Measurements from ENCODE around the gene RECQL5. TPM values are rescaled to one million over a fixed set of nuclear protein-coding genes. Genes with fewer than 3 reads are reported as not detected.

RECQL5 gene
- total RNA-seq, 1 donor from 2014 or later = 44.0 TPM

- DNase-seq (ENCODE audit: extremely low spot score in 2 of 2) = no peak
- Histone ChIP-seq H3K4me1 (peaks cover 25% of the 10 kb centered on the region), H3K27ac (no peak overlapping the region), H3K27me3 (no peaks in the 10 kb centered on the region), H3K9me3 (no peaks in the 10 kb centered on the region), H3K36me3 (no peaks in the 10 kb centered on the region), H3K4me3 (no peak overlapping the region)
- intact Hi-C loops (cut with DNase I) = no loop called here
- TF ChIP-seq POLR2A (IDR thresholded peaks at IDR 0.05) (no peak), POLR2AphosphoS5 (IDR thresholded peaks at IDR 0.05; ENCODE audit: insufficient read depth in 1 of 2, low read depth in 1 of 2) (no peak)
- TF ChIP-seq, protein P1, sequence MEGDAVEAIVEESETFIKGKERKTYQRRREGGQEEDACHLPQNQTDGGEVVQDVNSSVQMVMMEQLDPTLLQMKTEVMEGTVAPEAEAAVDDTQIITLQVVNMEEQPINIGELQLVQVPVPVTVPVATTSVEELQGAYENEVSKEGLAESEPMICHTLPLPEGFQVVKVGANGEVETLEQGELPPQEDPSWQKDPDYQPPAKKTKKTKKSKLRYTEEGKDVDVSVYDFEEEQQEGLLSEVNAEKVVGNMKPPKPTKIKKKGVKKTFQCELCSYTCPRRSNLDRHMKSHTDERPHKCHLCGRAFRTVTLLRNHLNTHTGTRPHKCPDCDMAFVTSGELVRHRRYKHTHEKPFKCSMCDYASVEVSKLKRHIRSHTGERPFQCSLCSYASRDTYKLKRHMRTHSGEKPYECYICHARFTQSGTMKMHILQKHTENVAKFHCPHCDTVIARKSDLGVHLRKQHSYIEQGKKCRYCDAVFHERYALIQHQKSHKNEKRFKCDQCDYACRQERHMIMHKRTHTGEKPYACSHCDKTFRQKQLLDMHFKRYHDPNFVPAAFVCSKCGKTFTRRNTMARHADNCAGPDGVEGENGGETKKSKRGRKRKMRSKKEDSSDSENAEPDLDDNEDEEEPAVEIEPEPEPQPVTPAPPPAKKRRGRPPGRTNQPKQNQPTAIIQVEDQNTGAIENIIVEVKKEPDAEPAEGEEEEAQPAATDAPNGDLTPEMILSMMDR (IDR thresholded peaks at IDR 0.05) = no peak
Measured at GRCh38 chr17:75637551-75637950, 29.4 kb downstream of the RECQL5 start.

DNA sequence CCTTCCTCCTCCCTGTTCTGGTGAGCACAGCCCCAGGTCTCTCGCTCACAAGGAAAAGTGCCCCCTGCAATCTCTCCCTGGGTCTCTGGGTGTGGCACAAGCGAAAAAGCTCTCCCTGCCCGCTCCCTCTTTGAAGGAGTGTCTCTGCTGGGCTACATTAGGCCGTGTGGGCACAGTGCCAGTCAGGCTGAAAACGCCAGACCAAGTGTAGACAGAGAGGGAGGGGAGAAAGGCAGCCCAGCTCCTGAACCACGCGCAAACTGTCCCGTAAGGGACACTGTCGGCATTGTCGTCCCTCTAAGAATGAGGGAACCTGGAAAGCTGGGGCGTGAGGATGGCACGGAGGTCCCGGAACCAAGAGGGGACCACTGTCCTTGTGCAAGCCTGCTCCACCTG is 29.8 kb downstream of the RECQL5 start:
- Histone ChIP-seq H3K27ac (no peak overlapping the region), H3K27me3 (no peaks in the 10 kb centered on the region), H3K4me1 (peaks cover 25% of the 10 kb centered on the region), H3K4me3 (no peak overlapping the region), H3K36me3 (no peaks in the 10 kb centered on the region), H3K9me3 (no peaks in the 10 kb centered on the region)
- DNase-seq (ENCODE audit: extremely low spot score in 2 of 2) = no peak
- TF ChIP-seq POLR2A (IDR thresholded peaks at IDR 0.05) = no peak
- TF ChIP-seq, protein P1 (IDR thresholded peaks at IDR 0.05) = no peak
- intact Hi-C loops (cut with DNase I) = no loop called here

DNA sequence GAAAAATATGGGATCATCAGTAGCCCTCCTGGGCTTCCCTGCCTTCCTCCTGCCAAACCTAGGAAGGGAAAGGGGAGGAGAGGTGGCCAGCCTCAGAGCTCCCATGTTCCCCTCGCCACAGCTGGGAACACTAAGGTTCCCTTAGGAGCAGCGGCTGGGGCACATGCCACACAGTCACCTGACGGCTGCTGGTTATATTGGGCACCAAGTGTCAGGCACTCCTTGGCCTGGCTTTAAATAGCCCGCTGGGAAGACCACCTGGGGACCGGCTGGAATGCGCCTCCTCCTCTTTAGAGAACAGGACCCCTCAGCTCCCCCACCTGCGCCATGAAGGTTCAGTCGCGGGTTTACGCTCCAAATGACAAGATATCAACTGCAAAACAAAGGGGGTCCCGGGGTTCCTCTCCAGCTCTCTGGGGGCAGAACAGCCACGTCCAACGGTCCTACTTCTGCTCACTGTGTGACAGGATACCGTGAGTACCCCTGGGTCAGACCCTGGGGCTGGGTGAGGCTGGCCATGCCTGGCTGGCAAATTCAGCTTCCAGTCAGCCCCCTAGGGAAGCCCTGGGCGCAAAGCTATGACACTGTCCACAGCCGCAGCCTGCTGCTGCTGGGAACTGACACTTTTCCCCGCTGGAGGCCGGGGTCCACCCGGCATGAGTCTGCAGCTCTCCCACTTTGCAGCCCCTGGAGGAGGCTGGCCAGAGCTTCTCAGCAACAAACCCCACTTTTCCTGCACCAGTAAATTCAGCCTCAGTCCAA is 30.4 kb downstream of the RECQL5 start:
- intact Hi-C loops (cut with DNase I) = no loop called here
- no peak overlapping the region for H3K4me3 ChIP-seq
- DNase-seq (ENCODE audit: extremely low spot score in 2 of 2) = no peak
- peaks cover 25% of the 10 kb centered on the region for H3K4me1 ChIP-seq
- no peak overlapping the region for H3K27ac ChIP-seq
- H3K27me3 ChIP-seq = no peaks in the 10 kb centered on the region
- H3K36me3 ChIP-seq = no peaks in the 10 kb centered on the region
- H3K9me3 ChIP-seq = no peaks in the 10 kb centered on the region
- no peak for TF ChIP-seq POLR2AphosphoS5 (IDR thresholded peaks at IDR 0.05; ENCODE audit: insufficient read depth in 1 of 2, low read depth in 1 of 2)
- TF ChIP-seq, protein P1 (IDR thresholded peaks at IDR 0.05) = no peak
- TF ChIP-seq POLR2A (IDR thresholded peaks at IDR 0.05) = no peak

- no peak overlapping the region for H3K27ac ChIP-seq
- TF ChIP-seq, protein P1 (IDR thresholded peaks at IDR 0.05) = no peak
- TF ChIP-seq POLR2A (IDR thresholded peaks at IDR 0.05) (no peak), POLR2AphosphoS5 (IDR thresholded peaks at IDR 0.05; ENCODE audit: insufficient read depth in 1 of 2, low read depth in 1 of 2) (no peak)
- no peaks in the 10 kb centered on the region for H3K9me3 ChIP-seq
- intact Hi-C loops (cut with DNase I) = no loop called here
- H3K4me3 ChIP-seq = no peak overlapping the region
- DNase-seq (ENCODE audit: extremely low spot score in 2 of 2) = no peak
- H3K4me1 ChIP-seq = peaks cover 25% of the 10 kb centered on the region
- H3K27me3 ChIP-seq = no peaks in the 10 kb centered on the region
- no peaks in the 10 kb centered on the region for H3K36me3 ChIP-seq
Measured at GRCh38 chr17:75635610-75636202, 31.2 kb downstream of the RECQL5 start.

All from vagina (tissue), 2 donors.